ENCODE results near the gene ZFAND6.

Gene ZFAND6

GRCh38 chr15:80066912-80067311 lies 7.4 kb downstream of the ZFAND6 start:
- no peak for DNase-seq
- CTCF ChIA-PET, result interaction anchor here (0.8 to 1.2 kb wide), 2 partner anchors 15 to 105 kb away, joined by 3 read pairs; no protein-coding TSS in a partner anchor
- Mint-ChIP-seq H3K4me1 (peaks cover 36% of the 10 kb centered on the region), H3K27me3 (no peaks in the 10 kb centered on the region), H3K27ac (no peak overlapping the region), H3K9me3 (no peaks in the 10 kb centered on the region), H3K36me3 (peaks cover 11% of the 10 kb centered on the region), H3K4me3 (no peak overlapping the region)

- H3K4me3 Mint-ChIP-seq, result no peak overlapping the region
- H3K9me3 Mint-ChIP-seq, result no peaks in the 10 kb centered on the region
- H3K27ac Mint-ChIP-seq, result no peak overlapping the region
- H3K36me3 Mint-ChIP-seq, result peaks cover 7% of the 10 kb centered on the region
- no peak for DNase-seq
- CTCF ChIA-PET, result no interaction called here
- H3K4me1 Mint-ChIP-seq, result peaks cover 41% of the 10 kb centered on the region
- H3K27me3 Mint-ChIP-seq, result no peaks in the 10 kb centered on the region
Measured at GRCh38 chr15:80068578-80068977, 9.1 kb downstream of the ZFAND6 start.

GRCh38 chr15:80070840-80071239 lies 11.4 kb downstream of the ZFAND6 start:
- H3K27ac Mint-ChIP-seq, result no peak overlapping the region
- peaks cover 7% of the 10 kb centered on the region for H3K36me3 Mint-ChIP-seq
- CTCF ChIA-PET, result interaction anchor here (1.3 kb wide), 1 partner anchor 8 kb away, joined by 5 read pairs; no protein-coding TSS in a partner anchor
- DNase-seq, result no peak
- no peaks in the 10 kb centered on the region for H3K9me3 Mint-ChIP-seq
- H3K27me3 Mint-ChIP-seq, result no peaks in the 10 kb centered on the region
- no peak overlapping the region for H3K4me3 Mint-ChIP-seq
- peaks cover 47% of the 10 kb centered on the region for H3K4me1 Mint-ChIP-seq

- Mint-ChIP-seq H3K27ac (no peak overlapping the region), H3K4me3 (no peak overlapping the region)
- CTCF ChIA-PET, result interaction anchor here (1.3 kb wide), 1 partner anchor 9 kb away, joined by 5 read pairs; no protein-coding TSS in a partner anchor
Measured at GRCh38 chr15:80071652-80072051, 12.2 kb downstream of the ZFAND6 start.

GRCh38 chr15:80072285-80072994 lies 13.0 kb downstream of the ZFAND6 start:
- Mint-ChIP-seq H3K27ac (peak overlapping the region; percentile 81), H3K4me1 (peaks cover 45% of the 10 kb centered on the region)

More at GRCh38 chr15:80071652-80072051, 12.2 kb downstream of the ZFAND6 start:
- H3K27me3 Mint-ChIP-seq, result no peaks in the 10 kb centered on the region
- peaks cover 7% of the 10 kb centered on the region for H3K36me3 Mint-ChIP-seq
- no peak for DNase-seq
- peaks cover 47% of the 10 kb centered on the region for H3K4me1 Mint-ChIP-seq
- no peaks in the 10 kb centered on the region for H3K9me3 Mint-ChIP-seq

DNA sequence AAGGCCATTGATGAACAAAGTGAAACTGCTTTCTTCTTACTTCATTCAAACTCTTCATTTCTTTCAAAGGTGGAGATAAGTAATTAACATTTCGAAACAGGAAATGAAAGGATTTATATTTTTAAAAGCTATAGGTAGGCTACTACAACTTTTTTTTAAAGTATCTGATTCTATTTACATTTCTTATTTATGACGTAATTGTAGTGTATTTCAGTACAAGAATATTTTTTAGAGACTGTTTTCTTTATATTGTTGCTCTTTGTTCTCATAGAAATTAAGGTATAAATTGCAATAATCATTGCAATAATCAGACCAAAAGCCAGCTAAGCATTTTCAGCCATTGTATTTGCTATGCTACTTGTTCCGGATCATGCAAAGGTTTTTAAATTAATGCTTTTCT lies 13.7 kb downstream of the ZFAND6 start:
- no peak overlapping the region for H3K4me3 Mint-ChIP-seq
- peaks cover 45% of the 10 kb centered on the region for H3K4me1 Mint-ChIP-seq
- no peaks in the 10 kb centered on the region for H3K9me3 Mint-ChIP-seq
- no peaks in the 10 kb centered on the region for H3K27me3 Mint-ChIP-seq
- DNase-seq, result no peak
- peaks cover 7% of the 10 kb centered on the region for H3K36me3 Mint-ChIP-seq
- CTCF ChIA-PET, result no interaction called here
- no peak overlapping the region for H3K27ac Mint-ChIP-seq

More at GRCh38 chr15:80072285-80072994, 13.0 kb downstream of the ZFAND6 start:
- no peaks in the 10 kb centered on the region for H3K27me3 Mint-ChIP-seq
- H3K36me3 Mint-ChIP-seq, result peaks cover 4% of the 10 kb centered on the region
- H3K9me3 Mint-ChIP-seq, result no peaks in the 10 kb centered on the region
- DNase-seq, result peak; percentile 27
- peak overlapping the region; percentile 86 for H3K4me3 Mint-ChIP-seq
- CTCF ChIA-PET, result interaction anchor here (1.3 kb wide), 1 partner anchor 9 kb away, joined by 5 read pairs; no protein-coding TSS in a partner anchor

DNA sequence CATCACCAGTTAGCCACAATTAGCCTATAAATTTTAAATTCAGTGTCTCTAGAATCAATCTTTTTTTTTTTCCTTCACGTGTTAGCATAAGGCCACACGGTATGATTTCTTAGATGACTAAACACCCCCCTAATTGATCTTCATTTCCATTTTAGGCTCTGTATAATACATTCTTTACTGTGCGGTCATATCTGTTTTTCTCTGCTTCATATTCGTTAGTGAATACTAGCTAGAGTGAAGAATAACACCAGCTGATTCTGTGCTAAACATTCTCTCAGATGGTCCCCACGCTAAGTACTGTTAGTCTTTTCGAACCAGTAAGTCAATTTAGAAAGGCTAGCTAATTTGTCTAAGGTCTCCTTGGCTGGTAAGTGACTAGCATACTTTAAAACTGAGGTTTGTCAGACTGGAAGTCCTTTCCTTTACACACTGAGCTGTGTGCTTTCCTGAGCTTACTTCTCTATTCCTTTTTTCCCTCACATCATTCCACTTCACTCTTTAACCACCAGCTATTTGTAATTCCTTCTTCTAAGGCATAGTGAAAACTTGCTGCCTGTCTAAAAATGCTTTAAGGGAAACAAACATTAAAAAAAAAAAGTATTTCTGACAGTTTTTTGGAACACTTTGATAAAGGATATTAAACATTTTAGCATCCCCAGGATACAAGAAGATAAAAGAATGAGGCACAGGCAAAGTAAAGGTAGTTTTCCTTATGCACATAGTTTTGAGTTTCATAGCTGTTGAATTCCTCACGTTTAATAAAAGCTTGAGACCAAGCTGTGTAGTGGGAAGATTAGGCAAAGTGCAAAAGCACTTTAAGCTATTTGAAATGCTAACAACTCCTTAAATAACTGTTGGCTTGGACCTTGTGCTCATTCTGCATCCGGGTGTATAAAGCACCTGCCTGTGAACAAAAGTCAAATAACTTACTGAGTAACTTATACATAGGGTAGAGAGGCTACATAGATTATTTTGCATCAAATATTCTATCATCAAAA lies 17.1 kb downstream of the ZFAND6 start:
- no peak for DNase-seq
- Mint-ChIP-seq H3K4me1 (peaks cover 24% of the 10 kb centered on the region), H3K27me3 (no peaks in the 10 kb centered on the region), H3K36me3 (peaks cover 14% of the 10 kb centered on the region), H3K9me3 (no peaks in the 10 kb centered on the region), H3K4me3 (no peak overlapping the region), H3K27ac (no peak overlapping the region)
- CTCF ChIA-PET, result interaction anchor here (0.6 to 0.7 kb wide), 2 partner anchors 45 to 96 kb away, joined by 3 read pairs; no protein-coding TSS in a partner anchor

DNA sequence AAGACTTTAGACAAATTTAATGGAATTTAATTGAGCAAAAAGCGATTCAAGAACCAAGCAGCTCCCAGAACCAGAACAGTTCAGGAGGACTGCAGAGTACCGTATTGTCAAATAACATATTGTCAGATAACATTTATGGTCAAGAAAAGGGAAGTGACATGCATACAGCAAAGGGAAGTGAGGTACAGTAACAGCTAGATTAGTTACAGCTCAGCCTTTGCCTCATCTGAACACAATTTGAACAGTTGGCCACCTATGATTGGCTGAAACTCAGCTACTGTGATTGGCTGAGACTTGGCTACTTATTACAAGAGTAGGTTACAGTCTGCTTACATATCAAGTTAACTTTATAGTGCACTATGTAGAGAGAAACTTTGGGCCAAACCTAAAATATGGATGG lies 21.9 kb downstream of the ZFAND6 start:
- Mint-ChIP-seq H3K27ac (no peak overlapping the region), H3K4me3 (no peak overlapping the region), H3K27me3 (no peaks in the 10 kb centered on the region), H3K4me1 (no peaks in the 10 kb centered on the region), H3K9me3 (no peaks in the 10 kb centered on the region), H3K36me3 (peaks cover 14% of the 10 kb centered on the region)
- DNase-seq, result no peak
- CTCF ChIA-PET, result interaction anchor here (0.6 to 1.4 kb wide), 2 partner anchors 10 to 15 kb away, joined by 3 read pairs; no protein-coding TSS in a partner anchor

GRCh38 chr15:80087104-80087503 lies 27.6 kb downstream of the ZFAND6 start:
- no peak overlapping the region for H3K27ac Mint-ChIP-seq
- no peak for DNase-seq
- no peaks in the 10 kb centered on the region for H3K27me3 Mint-ChIP-seq
- CTCF ChIA-PET, result no interaction called here
- peaks cover 4% of the 10 kb centered on the region for H3K4me1 Mint-ChIP-seq
- no peak overlapping the region for H3K4me3 Mint-ChIP-seq
- H3K36me3 Mint-ChIP-seq, result peaks cover 14% of the 10 kb centered on the region
- H3K9me3 Mint-ChIP-seq, result no peaks in the 10 kb centered on the region

- peaks cover 14% of the 10 kb centered on the region for H3K36me3 Mint-ChIP-seq
- no peak overlapping the region for H3K4me3 Mint-ChIP-seq
- no peaks in the 10 kb centered on the region for H3K9me3 Mint-ChIP-seq
- no peak for DNase-seq
- CTCF ChIA-PET, result interaction anchor here (0.8 kb wide), 1 partner anchor 27 kb away, joined by 4 read pairs; no protein-coding TSS in a partner anchor
- H3K27me3 Mint-ChIP-seq, result no peaks in the 10 kb centered on the region
- H3K27ac Mint-ChIP-seq, result no peak overlapping the region
- peaks cover 4% of the 10 kb centered on the region for H3K4me1 Mint-ChIP-seq
Measured at GRCh38 chr15:80090041-80090440, 30.6 kb downstream of the ZFAND6 start.

DNA sequence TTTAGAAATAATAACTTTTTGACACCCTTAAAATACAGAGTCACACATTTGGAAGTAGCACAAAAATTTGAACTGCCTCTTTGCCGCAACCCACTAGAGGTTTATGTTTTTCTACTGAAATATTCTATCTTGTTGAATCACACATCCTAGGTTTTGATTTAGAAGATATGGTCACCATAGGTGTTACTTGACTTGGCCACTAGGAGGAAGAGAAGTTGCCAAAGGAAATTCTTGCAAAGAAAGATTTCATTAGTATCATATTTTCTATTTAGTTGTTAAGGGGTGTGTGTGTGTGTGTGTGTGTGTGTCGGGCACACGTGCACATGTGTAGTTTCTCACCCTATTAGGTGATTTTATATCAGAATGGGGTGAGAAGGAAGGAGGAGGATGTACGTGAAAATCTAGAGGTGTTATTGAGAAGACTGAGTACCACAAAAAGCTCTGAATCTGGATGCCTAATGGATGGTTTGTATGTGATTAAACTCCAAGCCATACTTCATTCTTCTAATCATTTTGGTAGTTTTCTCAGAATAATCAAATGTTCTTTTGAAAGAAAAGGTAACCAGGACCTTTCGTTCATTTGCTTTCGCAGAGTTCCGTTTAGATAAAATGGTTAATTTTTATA lies 31.5 kb downstream of the ZFAND6 start:
- Mint-ChIP-seq H3K27ac (no peak overlapping the region), H3K27me3 (no peaks in the 10 kb centered on the region), H3K4me1 (peaks cover 4% of the 10 kb centered on the region), H3K4me3 (no peak overlapping the region), H3K9me3 (no peaks in the 10 kb centered on the region), H3K36me3 (peaks cover 14% of the 10 kb centered on the region)
- DNase-seq, result no peak
- CTCF ChIA-PET, result interaction anchor here (0.6 to 0.7 kb wide), 4 partner anchors 9 to 260 kb away, joined by 3 to 4 read pairs (median 3); no protein-coding TSS in a partner anchor

- H3K4me1 Mint-ChIP-seq, result peaks cover 2% of the 10 kb centered on the region
- no peaks in the 10 kb centered on the region for H3K27me3 Mint-ChIP-seq
- CTCF ChIA-PET, result no interaction called here
- peaks cover 4% of the 10 kb centered on the region for H3K36me3 Mint-ChIP-seq
- no peak for DNase-seq
- H3K9me3 Mint-ChIP-seq, result no peaks in the 10 kb centered on the region
- H3K27ac Mint-ChIP-seq, result no peak overlapping the region
- H3K4me3 Mint-ChIP-seq, result no peak overlapping the region
Measured at GRCh38 chr15:80093854-80094418, 34.5 kb downstream of the ZFAND6 start.

DNA sequence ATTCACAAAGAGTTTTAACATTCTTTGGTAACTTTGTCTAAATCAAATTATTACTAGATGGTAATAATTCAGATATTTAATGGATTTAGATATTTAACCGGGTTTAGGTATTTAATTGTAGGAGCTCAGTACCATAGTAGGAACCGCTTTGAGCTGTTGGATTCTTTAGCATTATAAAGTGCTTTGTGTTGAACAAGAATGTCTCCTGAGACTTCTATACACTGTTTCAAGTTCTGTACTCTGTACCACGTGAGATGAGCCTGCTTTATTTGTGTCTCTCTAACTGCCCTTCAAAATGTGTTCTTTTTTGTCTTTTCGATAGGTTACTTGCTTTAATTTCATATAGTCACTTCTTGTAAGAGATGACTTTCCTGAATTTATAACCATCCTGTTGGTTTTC lies 36.0 kb downstream of the ZFAND6 start:
- H3K27me3 Mint-ChIP-seq, result no peaks in the 10 kb centered on the region
- CTCF ChIA-PET, result no interaction called here
- no peak overlapping the region for H3K4me3 Mint-ChIP-seq
- H3K9me3 Mint-ChIP-seq, result no peaks in the 10 kb centered on the region
- DNase-seq, result no peak
- H3K4me1 Mint-ChIP-seq, result peaks cover 2% of the 10 kb centered on the region
- H3K36me3 Mint-ChIP-seq, result peaks cover 1% of the 10 kb centered on the region
- no peak overlapping the region for H3K27ac Mint-ChIP-seq

All from activated naive CD4-positive, alpha-beta T cell treated with anti-CD3 and anti-CD28 coated beads, Interleukin-2, amount 10 ng/mL, durations not matched to agents 7 days and 5 days (primary cell).